ENCODE data around the gene SLC1A2.

Gene SLC1A2

GRCh38 chr11:35255514-35255913 lies 163.8 kb downstream of the SLC1A2 start:
- H2AFZ ChIP-seq (ENCODE audit: low read depth, low read length, severe bottlenecking) = no peak overlapping the region
- no peaks in the 10 kb centered on the region for H3K9me3 ChIP-seq (ENCODE audit: insufficient read depth, low read length)
- no peaks in the 10 kb centered on the region for H3K9me2 ChIP-seq (replicated peaks; ENCODE audit: insufficient read depth, low read length)
- no peaks in the 10 kb centered on the region for H4K20me1 ChIP-seq (ENCODE audit: low read depth, low read length)
- no peaks in the 10 kb centered on the region for H3K27me3 ChIP-seq (ENCODE audit: low read length)
- no peak overlapping the region for H3K4me2 ChIP-seq (ENCODE audit: low read depth, low read length, poor library complexity, severe bottlenecking)
- H3K27ac ChIP-seq (ENCODE audit: low read depth, low read length) = no peak overlapping the region
- no peaks in the 10 kb centered on the region for H3F3A ChIP-seq (ENCODE audit: insufficient read depth)
- TF ChIP-seq, protein P1, sequence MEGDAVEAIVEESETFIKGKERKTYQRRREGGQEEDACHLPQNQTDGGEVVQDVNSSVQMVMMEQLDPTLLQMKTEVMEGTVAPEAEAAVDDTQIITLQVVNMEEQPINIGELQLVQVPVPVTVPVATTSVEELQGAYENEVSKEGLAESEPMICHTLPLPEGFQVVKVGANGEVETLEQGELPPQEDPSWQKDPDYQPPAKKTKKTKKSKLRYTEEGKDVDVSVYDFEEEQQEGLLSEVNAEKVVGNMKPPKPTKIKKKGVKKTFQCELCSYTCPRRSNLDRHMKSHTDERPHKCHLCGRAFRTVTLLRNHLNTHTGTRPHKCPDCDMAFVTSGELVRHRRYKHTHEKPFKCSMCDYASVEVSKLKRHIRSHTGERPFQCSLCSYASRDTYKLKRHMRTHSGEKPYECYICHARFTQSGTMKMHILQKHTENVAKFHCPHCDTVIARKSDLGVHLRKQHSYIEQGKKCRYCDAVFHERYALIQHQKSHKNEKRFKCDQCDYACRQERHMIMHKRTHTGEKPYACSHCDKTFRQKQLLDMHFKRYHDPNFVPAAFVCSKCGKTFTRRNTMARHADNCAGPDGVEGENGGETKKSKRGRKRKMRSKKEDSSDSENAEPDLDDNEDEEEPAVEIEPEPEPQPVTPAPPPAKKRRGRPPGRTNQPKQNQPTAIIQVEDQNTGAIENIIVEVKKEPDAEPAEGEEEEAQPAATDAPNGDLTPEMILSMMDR (IDR thresholded peaks at IDR 0.05; ENCODE audit: insufficient read depth, low read length, poor library complexity, severe bottlenecking) = no peak
- no peak for TF ChIP-seq EZH2phosphoT487 (conservative IDR thresholded peaks at IDR 0.05; ENCODE audit: low read length)
- no peak overlapping the region for H3K9ac ChIP-seq (ENCODE audit: low read length)
- H3K36me3 ChIP-seq (ENCODE audit: low read length) = no peaks in the 10 kb centered on the region
- no peaks in the 10 kb centered on the region for H3K79me2 ChIP-seq (ENCODE audit: insufficient read depth, low read length)
- no peak overlapping the region for H3K4me3 ChIP-seq (ENCODE audit: insufficient read depth, low read length, poor library complexity, severe bottlenecking)

DNA sequence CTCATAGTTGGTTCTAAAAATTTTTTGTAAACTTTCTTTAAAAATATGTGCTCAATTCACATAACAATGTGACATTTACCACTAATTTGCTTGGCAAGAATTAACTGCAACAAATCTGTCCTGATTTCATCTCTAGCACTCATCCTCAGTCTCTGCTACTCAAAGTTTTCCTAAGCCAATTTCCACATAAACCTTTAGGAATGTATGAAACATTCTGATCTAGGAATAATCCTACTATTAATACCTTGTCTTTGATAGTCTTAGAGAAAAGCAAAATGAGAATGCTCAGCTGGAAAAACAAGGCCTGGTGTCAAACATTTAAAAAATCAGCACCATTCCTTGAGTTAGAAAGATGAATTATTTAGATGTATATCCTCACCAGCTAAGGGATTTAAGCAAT lies 166.1 kb downstream of the SLC1A2 start:
- no peaks in the 10 kb centered on the region for H4K20me1 ChIP-seq (ENCODE audit: low read depth, low read length)

DNA sequence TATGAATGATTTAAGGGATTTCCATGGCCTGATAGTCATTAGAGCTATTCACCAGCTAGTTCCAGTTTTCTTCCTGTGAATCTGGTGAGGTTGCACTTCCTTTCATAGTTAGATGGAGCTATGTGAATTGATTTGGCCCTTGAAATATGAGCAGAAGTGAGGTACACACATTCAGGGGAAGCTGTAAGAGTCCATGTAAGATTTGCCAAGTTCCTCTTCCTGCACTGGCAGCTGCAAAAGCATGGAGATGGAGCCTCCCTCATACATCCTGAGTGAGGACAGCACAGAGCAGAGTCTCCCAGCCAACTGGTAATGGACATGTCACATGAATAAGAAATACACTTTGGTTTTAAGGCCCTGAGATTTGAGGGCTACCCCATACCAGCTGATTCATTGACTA lies 168.7 kb downstream of the SLC1A2 start:
- H3K79me2 ChIP-seq (ENCODE audit: insufficient read depth, low read length) = no peaks in the 10 kb centered on the region
- H2AFZ ChIP-seq (ENCODE audit: low read depth, low read length, severe bottlenecking) = no peak overlapping the region
- H3K4me3 ChIP-seq (ENCODE audit: insufficient read depth, low read length, poor library complexity, severe bottlenecking) = no peak overlapping the region
- no peak overlapping the region for H3K4me2 ChIP-seq (ENCODE audit: low read depth, low read length, poor library complexity, severe bottlenecking)
- H4K20me1 ChIP-seq (ENCODE audit: low read depth, low read length) = no peaks in the 10 kb centered on the region
- no peak overlapping the region for H3K9ac ChIP-seq (ENCODE audit: low read length)
- H3K27ac ChIP-seq (ENCODE audit: low read depth, low read length) = no peak overlapping the region
- TF ChIP-seq EZH2phosphoT487 (conservative IDR thresholded peaks at IDR 0.05; ENCODE audit: low read length) = no peak
- TF ChIP-seq, protein P1 (IDR thresholded peaks at IDR 0.05; ENCODE audit: insufficient read depth, low read length, poor library complexity, severe bottlenecking) = no peak
- no peaks in the 10 kb centered on the region for H3K9me3 ChIP-seq (ENCODE audit: insufficient read depth, low read length)
- no peaks in the 10 kb centered on the region for H3K36me3 ChIP-seq (ENCODE audit: low read length)
- no peaks in the 10 kb centered on the region for H3K27me3 ChIP-seq (ENCODE audit: low read length)
- H3K9me2 ChIP-seq (replicated peaks; ENCODE audit: insufficient read depth, low read length) = no peaks in the 10 kb centered on the region
- no peaks in the 10 kb centered on the region for H3F3A ChIP-seq (ENCODE audit: insufficient read depth)

More for the DNA sequence above, 166.1 kb downstream of the SLC1A2 start:
- Histone ChIP-seq H3K4me3 (ENCODE audit: insufficient read depth, low read length, poor library complexity, severe bottlenecking) (no peak overlapping the region), H3K4me2 (ENCODE audit: low read depth, low read length, poor library complexity, severe bottlenecking) (no peak overlapping the region), H3K9me3 (ENCODE audit: insufficient read depth, low read length) (no peaks in the 10 kb centered on the region), H3F3A (ENCODE audit: insufficient read depth) (no peaks in the 10 kb centered on the region), H3K79me2 (ENCODE audit: insufficient read depth, low read length) (no peaks in the 10 kb centered on the region), H2AFZ (ENCODE audit: low read depth, low read length, severe bottlenecking) (no peak overlapping the region), H3K27ac (ENCODE audit: low read depth, low read length) (no peak overlapping the region), H3K9ac (ENCODE audit: low read length) (no peak overlapping the region), H3K36me3 (ENCODE audit: low read length) (no peaks in the 10 kb centered on the region), H3K27me3 (ENCODE audit: low read length) (no peaks in the 10 kb centered on the region), H3K9me2 (replicated peaks; ENCODE audit: insufficient read depth, low read length) (no peaks in the 10 kb centered on the region)
- TF ChIP-seq EZH2phosphoT487 (conservative IDR thresholded peaks at IDR 0.05; ENCODE audit: low read length) = no peak
- TF ChIP-seq, protein P1 (IDR thresholded peaks at IDR 0.05; ENCODE audit: insufficient read depth, low read length, poor library complexity, severe bottlenecking) = no peak
